GM12878 (cell line): ENCODE results near the gene LCORL. TPM values are rescaled to one million over a fixed set of nuclear protein-coding genes. Genes with fewer than 3 reads are reported as not detected.

ENCODE experiments used
- ATAC-seq: fragments of 200-7000 bp; cut with Tn5 transposase; 3 replicates; pipeline ENCODE4 v1.9.1; 2020; ENCODE audit warnings: mild to moderate bottlenecking, moderate library complexity
- BruUV-seq: library from RNA; stranded (reverse); fragments of 400-500 nt; replicated peaks from 2 replicates; lab custom pipeline; 2021; lab: Mats Ljungman, UMichigan
- CTCF ChIA-PET: fragments of 300-600 bp; sonication (Branson Sonifier 250); formaldehyde crosslinking; extraction: SDS; loops from one replicate; lab custom pipeline; 2021; ENCODE audit warnings: inconsistent platforms; lab: Yijun Ruan, JAX
- POLR2A ChIA-PET: fragments of 350-600 bp; formaldehyde crosslinking; extraction: SDS; loops from one replicate; lab custom pipeline; 2021; ENCODE audit warnings: inconsistent platforms; lab: Charles Lee
- RAD21 ChIA-PET: fragments of 300-600 bp; sonication (Branson Sonifier 250); formaldehyde crosslinking; loops from one replicate; lab custom pipeline; 2023; ENCODE audit warnings: antibody characterized with exemption; ENCODE audit not compliant: unreplicated experiment; lab: Charles Lee
- SMC1A ChIA-PET: fragments of 300-600 bp; sonication (Branson Sonifier 250); formaldehyde crosslinking; loops from one replicate; lab custom pipeline; 2023; ENCODE audit not compliant: unreplicated experiment, uncharacterized antibody; lab: Charles Lee
- DNase-seq: peaks from one replicate; pipeline ENCODE4 v3.0.0-alpha.2; 2011; ENCODE audit warnings: low read depth, low spot score
- FAIRE-seq: peaks from 3 replicates; lab custom pipeline; 2011; peaks lifted over from hg19 to GRCh38; lab: Jason Lieb, UNC
- H2AFZ ChIP-seq: 2 replicates; pipeline ENCODE4 v1.6.0; 2011; ENCODE audit warnings: low read depth, low read length, control low read depth; ENCODE audit not compliant: control insufficient read depth
- H3K27ac ChIP-seq: 2 replicates; pipeline ENCODE4 v1.5.1; 2011; ENCODE audit warnings: control low read depth; ENCODE audit not compliant: control insufficient read depth, insufficient read depth
- H3K27me3 ChIP-seq, 2 experiments: replicated peaks in 1 of 2; 2 replicates each; pipeline versions ENCODE4 v1.6.0 to v1.6.1; 2011; ENCODE audit warnings: low read length in 1 of 2; ENCODE audit not compliant: control insufficient read depth in 2 of 2, insufficient read depth in 2 of 2
- H3K36me3 ChIP-seq, 2 experiments: 2 replicates each; pipeline ENCODE4 v1.5.1; 2011; ENCODE audit warnings: low read length in 1 of 2; ENCODE audit not compliant: control insufficient read depth in 2 of 2, insufficient read depth in 2 of 2
- H3K4me1 ChIP-seq: 2 replicates; pipeline ENCODE4 v1.6.1; 2011; ENCODE audit warnings: mild to moderate bottlenecking, low read length, moderate library complexity, mixed read lengths; ENCODE audit not compliant: control insufficient read depth, insufficient read depth
- H3K4me2 ChIP-seq: 2 replicates; pipeline ENCODE4 v1.6.0; 2011; ENCODE audit warnings: control low read depth; ENCODE audit not compliant: control insufficient read depth, insufficient read depth
- H3K4me3 ChIP-seq: fragments of 200-600 bp; sonication (generic); 2 replicates; pipeline ENCODE4 v1.5.1; 2016
- H3K79me2 ChIP-seq: 2 replicates; pipeline ENCODE4 v1.6.0; 2011; ENCODE audit warnings: low read length; ENCODE audit not compliant: control insufficient read depth, insufficient read depth
- H3K9ac ChIP-seq: 2 replicates; pipeline ENCODE4 v1.8.0; 2011; ENCODE audit warnings: low read length, control low read depth, mixed read lengths; ENCODE audit not compliant: control insufficient read depth, insufficient read depth
- H3K9me3 ChIP-seq: replicated peaks from 3 replicates; pipeline ENCODE4 v1.5.1; 2011; ENCODE audit warnings: mild to moderate bottlenecking, low read length; ENCODE audit not compliant: control insufficient read depth, insufficient read depth
- H4K20me1 ChIP-seq: 2 replicates; pipeline ENCODE4 v1.6.0; 2011; ENCODE audit not compliant: control insufficient read depth, insufficient read depth
- EED ChIP-seq: sonication (generic); IDR thresholded peaks from 2 replicates; pipeline ENCODE4 v1.6.1; 2016; ENCODE audit warnings: antibody characterized with exemption, low read depth
- HCFC1 ChIP-seq: fragments of 150-350 bp; IDR thresholded peaks from 2 replicates; pipeline ENCODE4 v1.6.1; 2014; ENCODE audit warnings: low read length
- LARP7 ChIP-seq: fragments of 450-650 bp; IDR thresholded peaks from 2 replicates; pipeline ENCODE4 v1.6.1; 2017; ENCODE audit warnings: mild to moderate bottlenecking
- NR2F1 ChIP-seq: fragments of 450-650 bp; conservative IDR thresholded peaks from 2 replicates; pipeline ENCODE4 v1.6.1; 2017; ENCODE audit warnings: mild to moderate bottlenecking
- POLR2AphosphoS2 ChIP-seq: IDR thresholded peaks from 2 replicates; pipeline ENCODE4 v1.6.1; 2011; ENCODE audit warnings: low read depth, mild to moderate bottlenecking, low read length, improper control_type of control experiment, moderate library complexity
- RAD21 ChIP-seq: IDR thresholded peaks from 2 replicates; pipeline ENCODE4 v1.6.1; 2011; ENCODE audit warnings: mild to moderate bottlenecking, low read depth, low read length, moderate library complexity; ENCODE audit not compliant: insufficient read depth
- WGBS: methylation state at CpG from one replicate; pipeline ENCODE4 v1.1.6; 2016; ENCODE audit warnings: low lambda C conversion rate; ENCODE audit not compliant: insufficient replicate concordance, insufficient coverage; ENCODE audit errors: missing lambda C conversion rate; 5-methylcytosine and 5-hydroxymethylcytosine counted together
- in situ Hi-C: fragments of 300-500 bp; cut with MboI; formaldehyde crosslinking; loops from 9 replicates; pipeline ENCODE4 v1.14.3; 2018; ENCODE audit warnings: mixed read lengths
- intact Hi-C: fragments of 100-400 bp; cut with micrococcal nuclease; formaldehyde crosslinking; loops from one replicate; pipeline ENCODE4 v1.14.2; 2022; ENCODE audit not compliant: unreplicated experiment
- polyA plus RNA-seq, 11 experiments: library from polyadenylated mRNA; depleted of rRNA in 4 of 11; unstranded in 6 of 11; stranded (reverse) in 5 of 11; fragments of >200 nt; fragmentation: Nextera tagmentation in 4 of 11; fragmentation: Illumina TruSeq in 1 of 11; extraction: Ambion mirVana in 4 of 11; extraction: Trizol in 1 of 11; gene quantifications; 1 replicate in 1 of 11; 2 replicates in 10 of 11; pipeline versions ENCODE4 v1.2.1 to v1.2.3, GENCODE V29; 2011 to 2016; ENCODE audit warnings: inconsistent platforms in 2 of 11, missing spikeins in 2 of 11, low read depth in 1 of 11
- total RNA-seq, 4 experiments: library from RNA; depleted of rRNA in 3 of 4; stranded (reverse); fragments of >200 nt in 3 of 4; fragmentation: Illumina TruSeq in 1 of 4; extraction: Trizol in 1 of 4; gene quantifications; 2 replicates each; pipeline versions ENCODE4 v1.2.1 to v1.2.3, GENCODE V29; 2013 to 2021
- TF ChIP-seq, protein P1 (sequence below): fragments of 450-650 bp; formaldehyde crosslinking; IDR thresholded peaks from 2 replicates; pipeline ENCODE4 v1.4.0; 2022; ENCODE audit warnings: mild to moderate bottlenecking, moderate library complexity
- TF ChIP-seq, protein P2 (sequence below): fragments of 450-650 bp; formaldehyde crosslinking; IDR thresholded peaks from 2 replicates; pipeline ENCODE4 v1.4.0; 2020; ENCODE audit warnings: mild to moderate bottlenecking, moderate library complexity
- TF ChIP-seq, protein P3 (sequence below): fragments of 450-650 bp; IDR thresholded peaks from 2 replicates; pipeline ENCODE4 v1.6.1; 2016; ENCODE audit warnings: mild to moderate bottlenecking

Gene LCORL
- total and polyA plus RNA-seq, 10 of the 15 experiments (the other 5 are each of a cell fraction or from before 2014, with no cell fraction given), result 2.2 to 9.8 (median 5.9) TPM

DNA sequence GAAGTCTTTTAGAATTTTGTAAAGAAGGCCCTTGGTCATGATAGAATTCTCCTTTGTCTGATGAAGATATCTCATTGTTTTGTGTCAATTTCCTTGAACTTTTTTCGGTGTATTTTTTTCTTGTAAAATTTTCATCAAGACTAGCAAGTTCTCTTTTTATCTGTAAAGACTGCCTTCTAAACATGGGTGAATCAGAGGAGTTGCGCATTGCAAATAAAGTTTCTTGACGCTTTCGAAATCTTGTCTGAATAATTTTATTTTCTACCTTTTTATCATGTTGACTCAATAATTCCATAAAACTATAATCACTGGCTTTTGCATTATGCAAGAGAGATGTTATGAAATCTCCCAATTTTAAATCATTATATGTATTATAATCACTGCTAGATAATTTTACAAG is 144.6 kb downstream of the LCORL start:
- BruUV-seq, result no TSS peak
- in situ Hi-C loops, result no loop called here
- intact Hi-C loops, result no loop called here
- ChIA-PET RAD21 (no interaction called here), CTCF (no interaction called here), SMC1A (interaction anchor here (1.5 kb wide), 1 partner anchor 8 kb away, joined by 3 read pairs; no protein-coding TSS in a partner anchor), POLR2A (no interaction called here)
- Histone ChIP-seq H3K4me2 (no peak overlapping the region), H3K4me3 (no peak overlapping the region), H3K36me3 (peaks cover 0 to 2% of the 10 kb centered on the region in 2 experiments; a peak in 1 of 4 replicates), H3K27ac (no peak overlapping the region), H3K79me2 (no peaks in the 10 kb centered on the region), H3K4me1 (peaks cover 10% of the 10 kb centered on the region), H2AFZ (no peak overlapping the region), H3K9ac (no peak overlapping the region), H3K9me3 (no peaks in the 10 kb centered on the region), H4K20me1 (no peaks in the 10 kb centered on the region), H3K27me3 (no peaks in the 10 kb centered on the region)
- DNase-seq (no peak), ATAC-seq (no peak), FAIRE-seq (no peak)
- 99% methylated on average over 4 of the region's 4 CpGs for WGBS
- TF ChIP-seq, protein P1, sequence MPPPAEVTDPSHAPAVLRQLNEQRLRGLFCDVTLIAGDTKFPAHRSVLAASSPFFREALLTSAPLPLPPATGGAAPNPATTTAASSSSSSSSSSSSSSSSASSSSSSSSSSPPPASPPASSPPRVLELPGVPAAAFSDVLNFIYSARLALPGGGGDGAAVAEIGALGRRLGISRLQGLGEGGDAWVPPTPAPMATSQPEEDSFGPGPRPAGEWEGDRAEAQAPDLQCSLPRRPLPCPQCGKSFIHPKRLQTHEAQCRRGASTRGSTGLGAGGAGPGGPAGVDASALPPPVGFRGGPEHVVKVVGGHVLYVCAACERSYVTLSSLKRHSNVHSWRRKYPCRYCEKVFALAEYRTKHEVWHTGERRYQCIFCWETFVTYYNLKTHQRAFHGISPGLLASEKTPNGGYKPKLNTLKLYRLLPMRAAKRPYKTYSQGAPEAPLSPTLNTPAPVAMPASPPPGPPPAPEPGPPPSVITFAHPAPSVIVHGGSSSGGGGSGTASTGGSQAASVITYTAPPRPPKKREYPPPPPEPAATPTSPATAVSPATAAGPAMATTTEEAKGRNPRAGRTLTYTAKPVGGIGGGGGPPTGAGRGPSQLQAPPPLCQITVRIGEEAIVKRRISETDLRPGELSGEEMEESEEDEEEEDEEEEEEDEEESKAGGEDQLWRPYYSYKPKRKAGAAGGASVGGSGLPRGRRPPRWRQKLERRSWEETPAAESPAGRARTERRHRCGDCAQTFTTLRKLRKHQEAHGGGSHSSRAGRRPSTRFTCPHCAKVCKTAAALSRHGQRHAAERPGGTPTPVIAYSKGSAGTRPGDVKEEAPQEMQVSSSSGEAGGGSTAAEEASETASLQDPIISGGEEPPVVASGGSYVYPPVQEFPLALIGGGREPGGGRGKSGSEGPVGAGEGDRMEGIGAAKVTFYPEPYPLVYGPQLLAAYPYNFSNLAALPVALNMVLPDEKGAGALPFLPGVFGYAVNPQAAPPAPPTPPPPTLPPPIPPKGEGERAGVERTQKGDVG (CRISPR knock-in tag), result no peak
- TF ChIP-seq RAD21 (no peak), LARP7 (no peak), POLR2AphosphoS2 (no peak), EED (no peak), HCFC1 (no peak), NR2F1 (no peak)
- TF ChIP-seq, protein P2, sequence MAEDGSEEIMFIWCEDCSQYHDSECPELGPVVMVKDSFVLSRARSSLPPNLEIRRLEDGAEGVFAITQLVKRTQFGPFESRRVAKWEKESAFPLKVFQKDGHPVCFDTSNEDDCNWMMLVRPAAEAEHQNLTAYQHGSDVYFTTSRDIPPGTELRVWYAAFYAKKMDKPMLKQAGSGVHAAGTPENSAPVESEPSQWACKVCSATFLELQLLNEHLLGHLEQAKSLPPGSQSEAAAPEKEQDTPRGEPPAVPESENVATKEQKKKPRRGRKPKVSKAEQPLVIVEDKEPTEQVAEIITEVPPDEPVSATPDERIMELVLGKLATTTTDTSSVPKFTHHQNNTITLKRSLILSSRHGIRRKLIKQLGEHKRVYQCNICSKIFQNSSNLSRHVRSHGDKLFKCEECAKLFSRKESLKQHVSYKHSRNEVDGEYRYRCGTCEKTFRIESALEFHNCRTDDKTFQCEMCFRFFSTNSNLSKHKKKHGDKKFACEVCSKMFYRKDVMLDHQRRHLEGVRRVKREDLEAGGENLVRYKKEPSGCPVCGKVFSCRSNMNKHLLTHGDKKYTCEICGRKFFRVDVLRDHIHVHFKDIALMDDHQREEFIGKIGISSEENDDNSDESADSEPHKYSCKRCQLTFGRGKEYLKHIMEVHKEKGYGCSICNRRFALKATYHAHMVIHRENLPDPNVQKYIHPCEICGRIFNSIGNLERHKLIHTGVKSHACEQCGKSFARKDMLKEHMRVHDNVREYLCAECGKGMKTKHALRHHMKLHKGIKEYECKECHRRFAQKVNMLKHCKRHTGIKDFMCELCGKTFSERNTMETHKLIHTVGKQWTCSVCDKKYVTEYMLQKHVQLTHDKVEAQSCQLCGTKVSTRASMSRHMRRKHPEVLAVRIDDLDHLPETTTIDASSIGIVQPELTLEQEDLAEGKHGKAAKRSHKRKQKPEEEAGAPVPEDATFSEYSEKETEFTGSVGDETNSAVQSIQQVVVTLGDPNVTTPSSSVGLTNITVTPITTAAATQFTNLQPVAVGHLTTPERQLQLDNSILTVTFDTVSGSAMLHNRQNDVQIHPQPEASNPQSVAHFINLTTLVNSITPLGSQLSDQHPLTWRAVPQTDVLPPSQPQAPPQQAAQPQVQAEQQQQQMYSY (CRISPR knock-in tag), result no peak
- TF ChIP-seq, protein P3, sequence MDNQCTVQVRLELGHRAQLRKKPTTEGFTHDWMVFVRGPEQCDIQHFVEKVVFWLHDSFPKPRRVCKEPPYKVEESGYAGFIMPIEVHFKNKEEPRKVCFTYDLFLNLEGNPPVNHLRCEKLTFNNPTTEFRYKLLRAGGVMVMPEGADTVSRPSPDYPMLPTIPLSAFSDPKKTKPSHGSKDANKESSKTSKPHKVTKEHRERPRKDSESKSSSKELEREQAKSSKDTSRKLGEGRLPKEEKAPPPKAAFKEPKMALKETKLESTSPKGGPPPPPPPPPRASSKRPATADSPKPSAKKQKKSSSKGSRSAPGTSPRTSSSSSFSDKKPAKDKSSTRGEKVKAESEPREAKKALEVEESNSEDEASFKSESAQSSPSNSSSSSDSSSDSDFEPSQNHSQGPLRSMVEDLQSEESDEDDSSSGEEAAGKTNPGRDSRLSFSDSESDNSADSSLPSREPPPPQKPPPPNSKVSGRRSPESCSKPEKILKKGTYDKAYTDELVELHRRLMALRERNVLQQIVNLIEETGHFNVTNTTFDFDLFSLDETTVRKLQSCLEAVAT, result no peak
